ENCODE results near the gene COMMD1.
"Not testable (repeated sequence)": the region's sequence is repeated elsewhere in the genome, so short reads cannot be mapped to it uniquely, and the experiment has no call there.

Gene COMMD1

GRCh38 chr2:61962095-61962984, 56.9 kb downstream of the COMMD1 start:
- no peak for DNase-seq (ENCODE audit: low read depth, low spot score)

GRCh38 chr2:61966087-61966727, 60.7 kb downstream of the COMMD1 start:
- DNase-seq (ENCODE audit: low read depth, low spot score) = no peak

- no peak for DNase-seq (ENCODE audit: low read depth, low spot score)
Measured at GRCh38 chr2:61967262-61967661, 61.8 kb downstream of the COMMD1 start.

- no peak for DNase-seq (ENCODE audit: low read depth, low spot score)
Measured at GRCh38 chr2:61969376-61969775, 63.9 kb downstream of the COMMD1 start.

- no peak for DNase-seq (ENCODE audit: low read depth, low spot score)
Measured at GRCh38 chr2:61970807-61971556, 65.5 kb downstream of the COMMD1 start.

- no peak for DNase-seq (ENCODE audit: low read depth, low spot score)
Measured at GRCh38 chr2:61978522-61978921, 73.0 kb downstream of the COMMD1 start.

- DNase-seq (ENCODE audit: low read depth, low spot score) = no peak
Measured at GRCh38 chr2:61980758-61981157, 75.3 kb downstream of the COMMD1 start.

GRCh38 chr2:61984682-61985081, 79.2 kb downstream of the COMMD1 start:
- DNase-seq (ENCODE audit: low read depth, low spot score) = no peak

- no peak for DNase-seq (ENCODE audit: low read depth, low spot score)
Measured at GRCh38 chr2:61988462-61989366, 83.2 kb downstream of the COMMD1 start.

GRCh38 chr2:61993422-61994024, 88.0 kb downstream of the COMMD1 start:
- DNase-seq (ENCODE audit: low read depth, low spot score) = no peak

- DNase-seq (ENCODE audit: low read depth, low spot score) = no peak
Measured at GRCh38 chr2:61994531-61994930, 89.1 kb downstream of the COMMD1 start.

GRCh38 chr2:61995065-61995464, 89.6 kb downstream of the COMMD1 start:
- DNase-seq (ENCODE audit: low read depth, low spot score) = no peak

- DNase-seq (ENCODE audit: low read depth, low spot score) = no peak
Measured at GRCh38 chr2:61995515-61995914, 90.0 kb downstream of the COMMD1 start.

GRCh38 chr2:61998426-61998825, 93.0 kb downstream of the COMMD1 start:
- DNase-seq (ENCODE audit: low read depth, low spot score) = no peak

GRCh38 chr2:62000538-62000937, 95.1 kb downstream of the COMMD1 start:
- DNase-seq (ENCODE audit: low read depth, low spot score) = no peak

GRCh38 chr2:62001431-62001830, 96.0 kb downstream of the COMMD1 start:
- DNase-seq (ENCODE audit: low read depth, low spot score) = no peak

GRCh38 chr2:62004428-62004827, 99.0 kb downstream of the COMMD1 start:
- not testable (repeated sequence) for DNase-seq (ENCODE audit: low read depth, low spot score)

GRCh38 chr2:62007555-62007954, 102.1 kb downstream of the COMMD1 start:
- DNase-seq (ENCODE audit: low read depth, low spot score) = no peak

GRCh38 chr2:62010632-62011256, 105.3 kb downstream of the COMMD1 start:
- no peak for DNase-seq (ENCODE audit: low read depth, low spot score)

- no peak for DNase-seq (ENCODE audit: low read depth, low spot score)
Measured at GRCh38 chr2:62013641-62014040, 108.2 kb downstream of the COMMD1 start.
